ENCODE data around the gene OSBP2. TPM values are rescaled to one million over a fixed set of nuclear protein-coding genes. Genes with fewer than 3 reads are reported as not detected.

The OSBP2 gene
- polyA plus RNA-seq, 1 donor (not counting 4 experiments of a cell fraction or from before 2014, with no cell fraction given), result 3.0 TPM

GRCh38 chr22:30685178-30685577 lies 9.5 kb upstream of the OSBP2 start:
- DNase-seq (ENCODE audit: low read depth, low spot score) (no peak), FAIRE-seq (no peak)
- no peak overlapping the region for H3K27ac ChIP-seq (ENCODE audit: control insufficient read depth, insufficient read depth, low read length)
- dilution Hi-C loops (cut with MboI; ENCODE audit: extremely low pct_ligation_motif_present, low sequenced_read_pairs), result no loop called here
- no peaks in the 10 kb centered on the region for H3K27me3 ChIP-seq (ENCODE audit: control insufficient read depth, extremely low read depth, insufficient read depth, low read length)
- no peaks in the 10 kb centered on the region for H3K9me1 ChIP-seq (ENCODE audit: control insufficient read depth, extremely low read depth, insufficient read depth, low read length)
- H3K9ac ChIP-seq (ENCODE audit: control insufficient read depth, extremely low read depth, insufficient read depth, low read length), result no peak overlapping the region
- H3K4me1 ChIP-seq (ENCODE audit: control insufficient read depth, extremely low read depth, insufficient read depth, low read length), result no peaks in the 10 kb centered on the region
- no peaks in the 10 kb centered on the region for H3K36me3 ChIP-seq (ENCODE audit: control insufficient read depth in 2 of 2, extremely low read depth in 1 of 2, insufficient read depth in 2 of 2, low read length in 2 of 2)
- no peak overlapping the region for H3K4me3 ChIP-seq (ENCODE audit: control insufficient read depth in 2 of 3, extremely low read depth in 1 of 3, insufficient read depth in 2 of 3, low read depth in 1 of 3, low read length in 3 of 3)
- H4K20me1 ChIP-seq (ENCODE audit: control insufficient read depth, extremely low read depth, insufficient read depth, low read length), result no peaks in the 10 kb centered on the region
- TF ChIP-seq EZH2 (IDR thresholded peaks at IDR 0.05; ENCODE audit: low read length) (no peak), CTCF (optimal IDR thresholded peaks at IDR 0.05 in 1 of 3, IDR thresholded peaks at IDR 0.05 in 1 of 3, conservative IDR thresholded peaks at IDR 0.05 in 1 of 3; ENCODE audit: extremely low read depth in 1 of 3, insufficient read depth in 2 of 3, low read length in 3 of 3) (no peak)
- no peak overlapping the region for H3K4me2 ChIP-seq (ENCODE audit: control insufficient read depth, extremely low read depth, insufficient read depth, low read depth, low read length)
- no peaks in the 10 kb centered on the region for H3K9me3 ChIP-seq (ENCODE audit: control insufficient read depth, low read depth, low read length)
- no peak overlapping the region for H2AFZ ChIP-seq (ENCODE audit: control insufficient read depth, low read length)
- no peaks in the 10 kb centered on the region for H3K79me2 ChIP-seq (ENCODE audit: control insufficient read depth, insufficient read depth, low read length)

GRCh38 chr22:30687358-30687757 lies 7.3 kb upstream of the OSBP2 start:
- Histone ChIP-seq H3K4me1 (ENCODE audit: control insufficient read depth, extremely low read depth, insufficient read depth, low read length) (no peaks in the 10 kb centered on the region), H3K27ac (ENCODE audit: control insufficient read depth, insufficient read depth, low read length) (no peak overlapping the region), H3K36me3 (ENCODE audit: control insufficient read depth in 2 of 2, extremely low read depth in 1 of 2, insufficient read depth in 2 of 2, low read length in 2 of 2) (no peaks in the 10 kb centered on the region), H2AFZ (ENCODE audit: control insufficient read depth, low read length) (no peak overlapping the region), H3K27me3 (ENCODE audit: control insufficient read depth, extremely low read depth, insufficient read depth, low read length) (no peaks in the 10 kb centered on the region), H3K4me2 (ENCODE audit: control insufficient read depth, extremely low read depth, insufficient read depth, low read depth, low read length) (no peak overlapping the region), H3K79me2 (ENCODE audit: control insufficient read depth, insufficient read depth, low read length) (no peaks in the 10 kb centered on the region), H3K4me3 (ENCODE audit: control insufficient read depth in 2 of 3, extremely low read depth in 1 of 3, insufficient read depth in 2 of 3, low read depth in 1 of 3, low read length in 3 of 3) (no peak overlapping the region), H3K9me1 (ENCODE audit: control insufficient read depth, extremely low read depth, insufficient read depth, low read length) (no peaks in the 10 kb centered on the region), H4K20me1 (ENCODE audit: control insufficient read depth, extremely low read depth, insufficient read depth, low read length) (no peaks in the 10 kb centered on the region), H3K9me3 (ENCODE audit: control insufficient read depth, low read depth, low read length) (no peaks in the 10 kb centered on the region), H3K9ac (ENCODE audit: control insufficient read depth, extremely low read depth, insufficient read depth, low read length) (no peak overlapping the region)
- no peak for DNase-seq (ENCODE audit: low read depth, low spot score)
- FAIRE-seq, result no peak
- TF ChIP-seq EZH2 (IDR thresholded peaks at IDR 0.05; ENCODE audit: low read length) (no peak), CTCF (optimal IDR thresholded peaks at IDR 0.05 in 1 of 3, IDR thresholded peaks at IDR 0.05 in 1 of 3, conservative IDR thresholded peaks at IDR 0.05 in 1 of 3; ENCODE audit: extremely low read depth in 1 of 3, insufficient read depth in 2 of 3, low read length in 3 of 3) (no peak)
- dilution Hi-C loops (cut with MboI; ENCODE audit: extremely low pct_ligation_motif_present, low sequenced_read_pairs), result no loop called here

Data from keratinocyte (primary cell).